ENCODE results near the gene PRSS57.

Gene PRSS57

GRCh38 chr19:726993-727956 is 32.0 kb upstream of the PRSS57 start:
- no peak overlapping the region for H3K4me3 ChIP-seq (ENCODE audit: low read depth, low read length)
- TF ChIP-seq, protein P1, sequence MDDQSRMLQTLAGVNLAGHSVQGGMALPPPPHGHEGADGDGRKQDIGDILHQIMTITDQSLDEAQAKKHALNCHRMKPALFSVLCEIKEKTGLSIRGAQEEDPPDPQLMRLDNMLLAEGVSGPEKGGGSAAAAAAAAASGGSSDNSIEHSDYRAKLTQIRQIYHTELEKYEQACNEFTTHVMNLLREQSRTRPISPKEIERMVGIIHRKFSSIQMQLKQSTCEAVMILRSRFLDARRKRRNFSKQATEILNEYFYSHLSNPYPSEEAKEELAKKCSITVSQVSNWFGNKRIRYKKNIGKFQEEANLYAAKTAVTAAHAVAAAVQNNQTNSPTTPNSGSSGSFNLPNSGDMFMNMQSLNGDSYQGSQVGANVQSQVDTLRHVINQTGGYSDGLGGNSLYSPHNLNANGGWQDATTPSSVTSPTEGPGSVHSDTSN (CRISPR knock-in tag; IDR thresholded peaks at IDR 0.05) = no peak
- TF ChIP-seq ZBTB7A (tag by site-specific recombination; IDR thresholded peaks at IDR 0.05; ENCODE audit: low read depth) (peak; percentile 43; the same call in 1 of the 2 replicates), BCL11B (tag by site-specific recombination; IDR thresholded peaks at IDR 0.05; ENCODE audit: low read depth) (peak; percentile 100), ZNF146 (tag by site-specific recombination; IDR thresholded peaks at IDR 0.05) (no peak), ZNF639 (tag by site-specific recombination; IDR thresholded peaks at IDR 0.05) (no peak), ZSCAN23 (tag by site-specific recombination; IDR thresholded peaks at IDR 0.05) (no peak), BCL11A (tag by site-specific recombination; IDR thresholded peaks at IDR 0.05; ENCODE audit: low read depth) (peak; percentile 100), ZBTB1 (tag by site-specific recombination; IDR thresholded peaks at IDR 0.05) (no peak)
- TF ChIP-seq, protein P2, sequence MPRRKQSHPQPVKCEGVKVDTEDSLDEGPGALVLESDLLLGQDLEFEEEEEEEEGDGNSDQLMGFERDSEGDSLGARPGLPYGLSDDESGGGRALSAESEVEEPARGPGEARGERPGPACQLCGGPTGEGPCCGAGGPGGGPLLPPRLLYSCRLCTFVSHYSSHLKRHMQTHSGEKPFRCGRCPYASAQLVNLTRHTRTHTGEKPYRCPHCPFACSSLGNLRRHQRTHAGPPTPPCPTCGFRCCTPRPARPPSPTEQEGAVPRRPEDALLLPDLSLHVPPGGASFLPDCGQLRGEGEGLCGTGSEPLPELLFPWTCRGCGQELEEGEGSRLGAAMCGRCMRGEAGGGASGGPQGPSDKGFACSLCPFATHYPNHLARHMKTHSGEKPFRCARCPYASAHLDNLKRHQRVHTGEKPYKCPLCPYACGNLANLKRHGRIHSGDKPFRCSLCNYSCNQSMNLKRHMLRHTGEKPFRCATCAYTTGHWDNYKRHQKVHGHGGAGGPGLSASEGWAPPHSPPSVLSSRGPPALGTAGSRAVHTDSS (tag by site-specific recombination; IDR thresholded peaks at IDR 0.05) = no peak
- POLR2A ChIA-PET = interaction anchor here (1.1 kb wide), 1 partner anchor 19 kb away, joined by 3 read pairs; the partner anchor contains the start of gene PALM
- peaks cover 0 to 26% of the 10 kb centered on the region in 2 experiments; a peak in 2 of 3 replicates for H3K36me3 ChIP-seq (ENCODE audit: control insufficient read depth in 2 of 2, insufficient read depth in 1 of 2, low read length in 2 of 2)
- H3K9me3 ChIP-seq (ENCODE audit: control insufficient read depth, insufficient read depth, low read depth, low read length) = no peaks in the 10 kb centered on the region
- CTCF ChIA-PET = no interaction called here
- no peaks in the 10 kb centered on the region for H3K4me1 ChIP-seq (ENCODE audit: control insufficient read depth, insufficient read depth, low read length)
- no peak overlapping the region for H3K27ac ChIP-seq (ENCODE audit: extremely low read depth, low read depth, low read length)

DNA sequence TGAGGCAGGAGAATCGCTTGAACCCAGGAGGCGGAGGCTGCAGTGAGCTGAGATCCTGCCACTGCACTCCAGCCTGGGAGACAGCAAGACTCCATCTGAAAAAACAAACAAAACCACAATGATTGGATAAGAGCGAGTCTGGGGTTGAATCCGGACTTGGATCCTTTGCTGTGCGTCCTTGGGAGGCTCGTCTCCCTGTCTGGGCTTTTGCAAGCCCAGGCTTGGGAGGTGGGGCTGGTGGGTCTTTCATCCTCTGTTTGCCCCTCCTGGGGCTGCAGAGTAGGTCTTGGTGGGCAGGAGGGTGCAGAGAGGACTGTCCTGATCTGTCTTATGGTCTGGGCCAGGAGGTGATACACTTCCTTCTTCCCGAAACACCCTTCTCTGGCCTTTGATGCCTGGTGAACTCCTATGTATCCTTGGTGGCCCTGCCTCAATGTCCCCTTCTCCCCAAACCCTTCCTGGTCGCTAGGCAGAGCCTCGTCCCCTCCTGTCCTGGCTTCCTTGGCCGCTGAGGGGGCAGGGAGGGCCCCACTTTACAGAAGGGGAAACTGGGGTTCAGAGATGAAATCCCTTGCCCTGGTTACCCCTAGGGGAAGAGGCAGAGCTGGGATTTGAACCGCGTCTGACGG is 30.3 kb upstream of the PRSS57 start:
- H3K36me3 ChIP-seq (ENCODE audit: control insufficient read depth in 2 of 2, insufficient read depth in 1 of 2, low read length in 2 of 2) = peaks cover 0 to 19% of the 10 kb centered on the region in 2 experiments; a peak in 2 of 3 replicates
- POLR2A ChIA-PET = no interaction called here
- H3K9me3 ChIP-seq (ENCODE audit: control insufficient read depth, insufficient read depth, low read depth, low read length) = no peaks in the 10 kb centered on the region
- H3K27ac ChIP-seq (ENCODE audit: extremely low read depth, low read depth, low read length) = no peak overlapping the region
- no peak for TF ChIP-seq ZNF501 (tag by site-specific recombination; IDR thresholded peaks at IDR 0.05)
- TF ChIP-seq, protein P3, sequence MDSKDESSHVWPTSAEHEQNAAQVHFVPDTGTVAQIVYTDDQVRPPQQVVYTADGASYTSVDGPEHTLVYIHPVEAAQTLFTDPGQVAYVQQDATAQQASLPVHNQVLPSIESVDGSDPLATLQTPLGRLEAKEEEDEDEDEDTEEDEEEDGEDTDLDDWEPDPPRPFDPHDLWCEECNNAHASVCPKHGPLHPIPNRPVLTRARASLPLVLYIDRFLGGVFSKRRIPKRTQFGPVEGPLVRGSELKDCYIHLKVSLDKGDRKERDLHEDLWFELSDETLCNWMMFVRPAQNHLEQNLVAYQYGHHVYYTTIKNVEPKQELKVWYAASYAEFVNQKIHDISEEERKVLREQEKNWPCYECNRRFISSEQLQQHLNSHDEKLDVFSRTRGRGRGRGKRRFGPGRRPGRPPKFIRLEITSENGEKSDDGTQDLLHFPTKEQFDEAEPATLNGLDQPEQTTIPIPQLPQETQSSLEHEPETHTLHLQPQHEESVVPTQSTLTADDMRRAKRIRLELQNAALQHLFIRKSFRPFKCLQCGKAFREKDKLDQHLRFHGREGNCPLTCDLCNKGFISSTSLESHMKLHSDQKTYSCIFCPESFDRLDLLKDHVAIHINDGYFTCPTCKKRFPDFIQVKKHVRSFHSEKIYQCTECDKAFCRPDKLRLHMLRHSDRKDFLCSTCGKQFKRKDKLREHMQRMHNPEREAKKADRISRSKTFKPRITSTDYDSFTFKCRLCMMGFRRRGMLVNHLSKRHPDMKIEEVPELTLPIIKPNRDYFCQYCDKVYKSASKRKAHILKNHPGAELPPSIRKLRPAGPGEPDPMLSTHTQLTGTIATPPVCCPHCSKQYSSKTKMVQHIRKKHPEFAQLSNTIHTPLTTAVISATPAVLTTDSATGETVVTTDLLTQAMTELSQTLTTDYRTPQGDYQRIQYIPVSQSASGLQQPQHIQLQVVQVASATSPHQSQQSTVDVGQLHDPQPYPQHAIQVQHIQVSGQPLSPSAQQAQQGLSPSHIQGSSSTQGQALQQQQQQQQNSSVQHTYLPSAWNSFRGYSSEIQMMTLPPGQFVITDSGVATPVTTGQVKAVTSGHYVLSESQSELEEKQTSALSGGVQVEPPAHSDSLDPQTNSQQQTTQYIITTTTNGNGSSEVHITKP (tag by site-specific recombination; IDR thresholded peaks at IDR 0.05) = no peak
- TF ChIP-seq YY2 (tag by site-specific recombination; IDR thresholded peaks at IDR 0.05) = no peak
- TF ChIP-seq ZNF133 (tag by site-specific recombination; IDR thresholded peaks at IDR 0.05) = no peak
- TF ChIP-seq PRDM1 (tag by site-specific recombination; IDR thresholded peaks at IDR 0.05) = no peak
- no peak for TF ChIP-seq ZNF404 (tag by site-specific recombination; IDR thresholded peaks at IDR 0.05)
- TF ChIP-seq, protein P4, sequence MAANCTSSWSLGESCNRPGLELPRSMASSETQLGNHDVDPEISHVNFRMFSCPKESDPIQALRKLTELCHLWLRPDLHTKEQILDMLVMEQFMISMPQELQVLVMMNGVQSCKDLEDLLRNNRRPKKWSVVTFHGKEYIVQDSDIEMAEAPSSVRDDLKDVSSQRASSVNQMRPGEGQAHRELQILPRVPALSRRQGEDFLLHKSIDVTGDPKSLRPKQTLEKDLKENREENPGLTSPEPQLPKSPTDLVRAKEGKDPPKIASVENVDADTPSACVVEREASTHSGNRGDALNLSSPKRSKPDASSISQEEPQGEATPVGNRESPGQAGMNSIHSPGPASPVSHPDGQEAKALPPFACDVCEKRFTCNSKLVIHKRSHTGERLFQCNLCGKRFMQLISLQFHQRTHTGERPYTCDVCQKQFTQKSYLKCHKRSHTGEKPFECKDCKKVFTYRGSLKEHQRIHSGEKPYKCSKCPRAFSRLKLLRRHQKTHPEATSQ (tag by site-specific recombination; IDR thresholded peaks at IDR 0.05) = no peak
- TF ChIP-seq ZFP3 (tag by site-specific recombination; IDR thresholded peaks at IDR 0.05; ENCODE audit: low read depth) = peak; percentile 80
- no peak overlapping the region for H3K4me3 ChIP-seq (ENCODE audit: low read depth, low read length)
- H3K4me1 ChIP-seq (ENCODE audit: control insufficient read depth, insufficient read depth, low read length) = no peaks in the 10 kb centered on the region
- CTCF ChIA-PET = interaction anchor here (0.9 kb wide), 1 partner anchor 141 kb away, joined by 3 read pairs; no protein-coding TSS in a partner anchor
